ENCODE data around the gene TNFSF8. TPM values are rescaled to one million over a fixed set of nuclear protein-coding genes. Genes with fewer than 3 reads are reported as not detected.

TNFSF8 gene
- total RNA-seq, 1 experiment from 2014 or later = not detected

- Histone ChIP-seq H4K20me1 (ENCODE audit: insufficient read depth) (no peaks in the 10 kb centered on the region), H3K4me1 (replicated peaks; ENCODE audit: insufficient read depth) (peaks cover 28% of the 10 kb centered on the region), H3K79me2 (ENCODE audit: low read depth) (no peaks in the 10 kb centered on the region), H3K9me3 (ENCODE audit: insufficient read depth, low read depth) (no peaks in the 10 kb centered on the region), H2AFZ (no peak overlapping the region), H3K36me3 (ENCODE audit: low read depth) (no peaks in the 10 kb centered on the region), H3K9me2 (ENCODE audit: insufficient read depth) (no peaks in the 10 kb centered on the region), H3K27me3 (ENCODE audit: insufficient read depth, low read depth) (no peaks in the 10 kb centered on the region), H3K27ac (no peak overlapping the region), H3K4me2 (no peak overlapping the region), H3F3A (ENCODE audit: insufficient read depth, low read depth) (peaks cover 19% of the 10 kb centered on the region), H3K4me3 (no peak overlapping the region)
- no TSS peak for BruUV-seq (replicated peaks)
- POLR2A ChIA-PET (ENCODE audit: unreplicated experiment) = no interaction called here
- CTCF ChIA-PET = no interaction called here
- no peak for DNase-seq
- intact Hi-C loops (cut with micrococcal nuclease; ENCODE audit: unreplicated experiment) = no loop called here
- no peak for TF ChIP-seq EZH2 (IDR thresholded peaks at IDR 0.05; ENCODE audit: low read depth)
- no peak for TF ChIP-seq CTCF (conservative IDR thresholded peaks at IDR 0.05)
These were observed 31.6 kb downstream of the TNFSF8 start for GRCh38 chr9:114898741-114899140.

GRCh38 chr9:114897196-114897595, 33.2 kb downstream of the TNFSF8 start:
- Histone ChIP-seq H3K4me2 (no peak overlapping the region), H4K20me1 (ENCODE audit: insufficient read depth) (no peaks in the 10 kb centered on the region), H3K9me3 (ENCODE audit: insufficient read depth, low read depth) (no peaks in the 10 kb centered on the region), H3F3A (ENCODE audit: insufficient read depth, low read depth) (peaks cover 30% of the 10 kb centered on the region), H3K4me3 (no peak overlapping the region), H3K27ac (no peak overlapping the region), H3K79me2 (ENCODE audit: low read depth) (no peaks in the 10 kb centered on the region), H3K9me2 (ENCODE audit: insufficient read depth) (no peaks in the 10 kb centered on the region), H3K27me3 (ENCODE audit: insufficient read depth, low read depth) (no peaks in the 10 kb centered on the region), H3K36me3 (ENCODE audit: low read depth) (no peaks in the 10 kb centered on the region), H2AFZ (no peak overlapping the region), H3K4me1 (replicated peaks; ENCODE audit: insufficient read depth) (peaks cover 39% of the 10 kb centered on the region)
- intact Hi-C loops (cut with micrococcal nuclease; ENCODE audit: unreplicated experiment) = no loop called here
- POLR2A ChIA-PET (ENCODE audit: unreplicated experiment) = no interaction called here
- BruUV-seq (replicated peaks) = no TSS peak
- CTCF ChIA-PET = no interaction called here
- no peak for TF ChIP-seq EZH2 (IDR thresholded peaks at IDR 0.05; ENCODE audit: low read depth)
- TF ChIP-seq CTCF (conservative IDR thresholded peaks at IDR 0.05) = no peak
- no peak for DNase-seq

GRCh38 chr9:114896344-114896743, 34.0 kb downstream of the TNFSF8 start:
- peaks cover 30% of the 10 kb centered on the region for H3F3A ChIP-seq (ENCODE audit: insufficient read depth, low read depth)
- H3K4me3 ChIP-seq = no peak overlapping the region
- H3K4me2 ChIP-seq = no peak overlapping the region
- peaks cover 38% of the 10 kb centered on the region for H3K4me1 ChIP-seq (replicated peaks; ENCODE audit: insufficient read depth)
- TF ChIP-seq EZH2 (IDR thresholded peaks at IDR 0.05; ENCODE audit: low read depth) (no peak), CTCF (conservative IDR thresholded peaks at IDR 0.05) (no peak)
- intact Hi-C loops (cut with micrococcal nuclease; ENCODE audit: unreplicated experiment) = no loop called here
- H4K20me1 ChIP-seq (ENCODE audit: insufficient read depth) = no peaks in the 10 kb centered on the region
- peak overlapping the region; percentile 88 for H3K27ac ChIP-seq
- no TSS peak for BruUV-seq (replicated peaks)
- H3K9me2 ChIP-seq (ENCODE audit: insufficient read depth) = no peaks in the 10 kb centered on the region
- POLR2A ChIA-PET (ENCODE audit: unreplicated experiment) = no interaction called here
- no peaks in the 10 kb centered on the region for H3K9me3 ChIP-seq (ENCODE audit: insufficient read depth, low read depth)
- no peaks in the 10 kb centered on the region for H3K36me3 ChIP-seq (ENCODE audit: low read depth)
- CTCF ChIA-PET = no interaction called here
- no peaks in the 10 kb centered on the region for H3K79me2 ChIP-seq (ENCODE audit: low read depth)
- no peak for DNase-seq
- no peak overlapping the region for H2AFZ ChIP-seq
- H3K27me3 ChIP-seq (ENCODE audit: insufficient read depth, low read depth) = no peaks in the 10 kb centered on the region

Measured in PC-9 (cell line).